Upper lobe of left lung (tissue), 6 donors: ENCODE measurements around the gene CBLIF. TPM values are rescaled to one million over a fixed set of nuclear protein-coding genes. Genes with fewer than 3 reads are reported as not detected.

ENCODE experiments used
- ATAC-seq, 2 donors: fragments of 200-7000 bp; cut with Tn5 transposase; one replicate each; pipeline ENCODE4 v1.9.1; 2022; ENCODE audit warnings: mild to moderate bottlenecking in 2 of 2, moderate library complexity in 2 of 2; ENCODE audit not compliant: low FRiP score in 2 of 2
- DNase-seq, 2 donors: peaks; one replicate each; pipeline ENCODE4 v3.0.0-alpha.2; 2019 to 2020
- H3K27ac ChIP-seq, 4 donors: fragments of 200-600 bp; sonication (generic); one replicate each; pipeline ENCODE4 v1.5.1; 2016 to 2019
- H3K27me3 ChIP-seq, 4 donors: fragments of 200-600 bp; sonication (generic); one replicate each; pipeline ENCODE4 v1.5.1; 2017 to 2019
- H3K36me3 ChIP-seq, 4 donors: fragments of 200-600 bp; sonication (generic); one replicate each; pipeline ENCODE4 v1.5.1; 2016 to 2019
- H3K4me1 ChIP-seq, 4 donors: fragments of 200-600 bp; sonication (generic); one replicate each; pipeline ENCODE4 v1.5.1; 2018 to 2019
- H3K4me3 ChIP-seq, 4 donors: fragments of 200-600 bp; sonication (generic); one replicate each; pipeline ENCODE4 v1.5.1; 2017 to 2019; ENCODE audit warnings: mild to moderate bottlenecking in 2 of 4, moderate library complexity in 1 of 4
- H3K9me3 ChIP-seq, 4 donors: fragments of 200-600 bp; sonication (generic); one replicate each; pipeline ENCODE4 v1.5.1; 2018 to 2019
- CTCF ChIP-seq, 6 experiments: fragments of 450-650 bp in 4 of 6; fragments of 200-600 bp in 2 of 6; sonication (generic) in 2 of 6; IDR thresholded peaks; one replicate each; pipeline ENCODE4 v1.5.1; 2016 to 2019; ENCODE audit warnings: antibody characterized with exemption in 6 of 6
- EP300 ChIP-seq, 4 donors: sonication (generic); formaldehyde crosslinking; IDR thresholded peaks; one replicate each; pipeline ENCODE4 v1.5.1; 2017; ENCODE audit warnings: antibody characterized with exemption in 4 of 4, control low read depth in 2 of 4
- POLR2A ChIP-seq, 4 donors: fragments of 450-650 bp; IDR thresholded peaks; one replicate each; pipeline ENCODE4 v1.5.1; 2016 to 2017; ENCODE audit warnings: antibody characterized with exemption in 4 of 4, mild to moderate bottlenecking in 2 of 4
- POLR2AphosphoS5 ChIP-seq, 2 donors: sonication (generic); formaldehyde crosslinking; IDR thresholded peaks; one replicate each; pipeline ENCODE4 v1.5.1; 2017; ENCODE audit warnings: antibody characterized with exemption in 2 of 2
- WGBS, 2 donors: methylation state at CpG; one replicate each; pipeline ENCODE4 v1.1.5; 2017 to 2018; 5-methylcytosine and 5-hydroxymethylcytosine counted together
- total RNA-seq, 6 donors: library from RNA; depleted of rRNA in 4 of 6; stranded (reverse); fragments of >200 nt in 4 of 6; gene quantifications; one replicate each; pipeline versions ENCODE4 v1.1.0 to v1.2.1, GENCODE V29; 2016 to 2021
- donor health status: DM: no; HTN: no; CAD: no; lungs with moderate emphysema.
- donor health status: DM: no; HTN: yes; CAD: no; lungs with severe emphysema.

CBLIF gene
- total RNA-seq, 6 donors from 2014 or later: not detected

- WGBS, 2 donors: 31 to 35% methylated on average over 1 of the region's 1 CpG
- TF ChIP-seq POLR2AphosphoS5 (IDR thresholded peaks at IDR 0.05) (no peak), EP300 (IDR thresholded peaks at IDR 0.05) (no peak), CTCF (IDR thresholded peaks at IDR 0.05) (no peak), POLR2A (IDR thresholded peaks at IDR 0.05) (no peak)
- peak overlapping the region in 1 of 4 donors; percentile 0 for H3K4me3 ChIP-seq
- peaks cover 0 to under 1% (median 0%) of the 10 kb centered on the region in 4 donors for H3K36me3 ChIP-seq
- H3K4me1 ChIP-seq: peaks cover 7 to 16% (median 13%) of the 10 kb centered on the region in 4 donors
- H3K27me3 ChIP-seq: no peaks in the 10 kb centered on the region
- H3K27ac ChIP-seq: no peak overlapping the region
- ATAC-seq: no peak
- no peak for DNase-seq
- H3K9me3 ChIP-seq: no peaks in the 10 kb centered on the region
Measured at GRCh38 chr11:59814021-59814420, 31.3 kb downstream of the CBLIF start.

- H3K4me3 ChIP-seq: no peak overlapping the region
Measured at GRCh38 chr11:59813364-59813763, 31.9 kb downstream of the CBLIF start.

GRCh38 chr11:59812220-59812619, 33.1 kb downstream of the CBLIF start:
- Histone ChIP-seq H3K27ac (no peak overlapping the region), H3K9me3 (no peaks in the 10 kb centered on the region), H3K36me3 (peaks cover 0 to 12% (median 3%) of the 10 kb centered on the region in 4 donors), H3K4me3 (no peak overlapping the region), H3K4me1 (peaks cover 7 to 16% (median 13%) of the 10 kb centered on the region in 4 donors), H3K27me3 (no peaks in the 10 kb centered on the region)
- 74 to 88% methylated on average over 2 of the region's 2 CpGs for WGBS, 2 donors
- DNase-seq: no peak
- no peak for TF ChIP-seq EP300 (IDR thresholded peaks at IDR 0.05)
- TF ChIP-seq CTCF (IDR thresholded peaks at IDR 0.05): no peak
- TF ChIP-seq POLR2A (IDR thresholded peaks at IDR 0.05): no peak
- no peak for TF ChIP-seq POLR2AphosphoS5 (IDR thresholded peaks at IDR 0.05)
- ATAC-seq: no peak

More at GRCh38 chr11:59813364-59813763, 31.9 kb downstream of the CBLIF start:
- TF ChIP-seq EP300 (IDR thresholded peaks at IDR 0.05) (no peak), CTCF (IDR thresholded peaks at IDR 0.05) (no peak), POLR2AphosphoS5 (IDR thresholded peaks at IDR 0.05) (no peak), POLR2A (IDR thresholded peaks at IDR 0.05) (no peak)
- H3K27me3 ChIP-seq: no peaks in the 10 kb centered on the region
- no peak overlapping the region for H3K27ac ChIP-seq
- H3K4me1 ChIP-seq: peaks cover 7 to 16% (median 13%) of the 10 kb centered on the region in 4 donors
- DNase-seq (no peak), ATAC-seq (no peak)
- H3K9me3 ChIP-seq: no peaks in the 10 kb centered on the region
- peaks cover 0 to 7% (median 0%) of the 10 kb centered on the region in 4 donors for H3K36me3 ChIP-seq
- 92 to 100% methylated on average over 1 of the region's 1 CpG for WGBS, 2 donors

GRCh38 chr11:59810911-59811259, 34.4 kb downstream of the CBLIF start:
- DNase-seq (no peak), ATAC-seq (no peak)
- H3K4me1 ChIP-seq: peaks cover 7 to 16% (median 13%) of the 10 kb centered on the region in 4 donors
- peaks cover 8 to 25% (median 16%) of the 10 kb centered on the region in 4 donors for H3K36me3 ChIP-seq
- TF ChIP-seq POLR2A (IDR thresholded peaks at IDR 0.05) (no peak), POLR2AphosphoS5 (IDR thresholded peaks at IDR 0.05) (no peak), EP300 (IDR thresholded peaks at IDR 0.05) (no peak), CTCF (IDR thresholded peaks at IDR 0.05) (no peak)
- WGBS, 2 donors: 9 to 12% methylated on average over 8 of the region's 8 CpGs
- H3K27me3 ChIP-seq: no peaks in the 10 kb centered on the region
- H3K9me3 ChIP-seq: no peaks in the 10 kb centered on the region
- peak overlapping the region; percentile 79 to 88 (median 84) for H3K27ac ChIP-seq
- H3K4me3 ChIP-seq: peak overlapping the region in 3 of 4 donors; percentile 71 to 91 (median 75)
